Effector memory CD8-positive, alpha-beta T cell (primary cell): Measurements from ENCODE around the gene SENP6.
"Not testable (repeated sequence)": the region's sequence is repeated elsewhere in the genome, so short reads cannot be mapped to it uniquely, and the experiment has no call there.

Source experiments
- ATAC-seq: fragments of 150-1000 bp; cut with Tn5 transposase; replicated peaks from 2 replicates; pipeline ENCODE4 v1.10.0; 2021; ENCODE audit warnings: mild to moderate bottlenecking, moderate library complexity
- DNase-seq, 3 experiments: peaks; one replicate each; pipeline ENCODE4 v3.0.0; 2021
- H3K27ac Mint-ChIP-seq, 2 donors: one replicate each; pipeline ENCODE4 v1.8.0; 2022; ENCODE audit warnings: mild to moderate bottlenecking in 2 of 2, mixed read lengths in 2 of 2, moderate library complexity in 2 of 2
- H3K27me3 Mint-ChIP-seq, 2 donors: one replicate each; pipeline ENCODE4 v1.8.0; 2022; ENCODE audit warnings: mixed read lengths in 2 of 2
- H3K36me3 Mint-ChIP-seq: one replicate; pipeline ENCODE4 v1.8.0; 2022; ENCODE audit warnings: mild to moderate bottlenecking, moderate library complexity, mixed read lengths; ENCODE audit not compliant: insufficient read depth
- H3K4me1 Mint-ChIP-seq, 2 donors: one replicate each; pipeline ENCODE4 v1.8.0; 2022; ENCODE audit warnings: low read depth in 2 of 2, mixed read lengths in 2 of 2
- H3K4me3 Mint-ChIP-seq, 2 donors: one replicate each; pipeline ENCODE4 v1.8.0; 2022; ENCODE audit warnings: mild to moderate bottlenecking in 2 of 2, mixed read lengths in 2 of 2, moderate library complexity in 2 of 2
- H3K9me3 Mint-ChIP-seq, 2 donors: one replicate each; pipeline ENCODE4 v1.8.0; 2022; ENCODE audit warnings: mixed read lengths in 2 of 2

SENP6 gene

DNA sequence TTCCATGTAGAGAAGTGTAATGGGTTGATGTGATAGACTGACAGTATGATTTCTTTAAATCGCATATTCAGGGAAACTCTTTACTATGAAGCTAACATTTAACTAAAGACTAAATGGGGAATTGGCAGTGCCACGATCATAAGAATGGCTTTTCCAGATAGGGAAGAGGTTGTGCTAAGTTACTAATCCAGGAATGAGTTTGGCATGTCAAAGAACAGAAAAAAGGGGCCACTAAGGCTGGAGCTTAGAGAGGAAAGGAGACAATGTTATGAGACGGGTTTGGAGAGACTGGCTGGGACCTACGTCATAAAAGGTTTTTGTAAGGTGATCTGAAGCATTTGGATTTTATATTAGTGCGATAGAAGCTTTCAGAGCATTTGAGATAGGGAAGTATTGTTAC is 40.6 kb downstream of the SENP6 start:
- Mint-ChIP-seq H3K4me1 (peaks cover 4 to 18% of the 10 kb centered on the region in 2 donors), H3K9me3 (no peaks in the 10 kb centered on the region), H3K27me3 (no peaks in the 10 kb centered on the region), H3K4me3 (no peak overlapping the region), H3K36me3 (peaks cover 35% of the 10 kb centered on the region), H3K27ac (peak overlapping the region in 1 of 2 donors; percentile 12)
- ATAC-seq, result no peak
- DNase-seq, result no peak

- H3K9me3 Mint-ChIP-seq, result no peaks in the 10 kb centered on the region
- peak overlapping the region in 1 of 2 donors; percentile 12 for H3K27ac Mint-ChIP-seq
- no peaks in the 10 kb centered on the region for H3K27me3 Mint-ChIP-seq
- ATAC-seq (no peak), DNase-seq (no peak)
- H3K4me3 Mint-ChIP-seq, result no peak overlapping the region
- H3K36me3 Mint-ChIP-seq, result peaks cover 29% of the 10 kb centered on the region
- H3K4me1 Mint-ChIP-seq, result peaks cover 4 to 18% of the 10 kb centered on the region in 2 donors
Observed at GRCh38 chr6:75643173-75643572, 41.5 kb downstream of the SENP6 start.

- DNase-seq, result no peak
- H3K27ac Mint-ChIP-seq, result peak overlapping the region; percentile 3 to 7
- H3K4me1 Mint-ChIP-seq, result peaks cover 2 to 5% of the 10 kb centered on the region in 2 donors
- peaks cover 51% of the 10 kb centered on the region for H3K36me3 Mint-ChIP-seq
- H3K9me3 Mint-ChIP-seq, result no peaks in the 10 kb centered on the region
- H3K27me3 Mint-ChIP-seq, result no peaks in the 10 kb centered on the region
- ATAC-seq, result no peak
- H3K4me3 Mint-ChIP-seq, result no peak overlapping the region
Observed at GRCh38 chr6:75656479-75656878, 54.8 kb downstream of the SENP6 start.

- Mint-ChIP-seq H3K27me3 (no peaks in the 10 kb centered on the region), H3K36me3 (peaks cover 51% of the 10 kb centered on the region), H3K9me3 (no peaks in the 10 kb centered on the region), H3K27ac (peak overlapping the region; percentile 3 to 7), H3K4me3 (no peak overlapping the region), H3K4me1 (peaks cover 2 to 5% of the 10 kb centered on the region in 2 donors)
- DNase-seq (no peak), ATAC-seq (no peak)
Observed at GRCh38 chr6:75657327-75657726, 55.6 kb downstream of the SENP6 start.

DNA sequence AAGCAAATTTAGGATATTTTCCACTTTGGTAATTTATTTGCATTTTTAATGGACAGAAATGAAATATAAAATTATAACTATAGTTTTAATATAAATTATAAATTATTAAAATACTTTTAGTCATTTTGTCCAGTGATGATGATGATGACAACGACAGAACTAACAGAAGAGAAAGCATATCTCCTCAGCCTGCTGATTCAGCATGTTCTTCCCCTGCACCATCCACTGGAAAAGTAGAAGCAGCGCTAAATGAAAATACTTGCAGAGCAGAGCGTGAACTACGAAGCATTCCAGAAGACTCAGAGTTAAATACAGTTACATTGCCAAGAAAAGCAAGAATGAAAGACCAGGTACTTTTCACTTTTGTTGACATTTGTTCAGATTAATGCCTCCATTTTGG is 64.9 kb downstream of the SENP6 start:
- peaks cover 79% of the 10 kb centered on the region for H3K36me3 Mint-ChIP-seq

GRCh38 chr6:75673884-75674283 is 72.2 kb downstream of the SENP6 start:
- ATAC-seq (no peak), DNase-seq (no peak)
- Mint-ChIP-seq H3K27ac (no peak overlapping the region), H3K36me3 (peaks cover 74% of the 10 kb centered on the region), H3K4me1 (no peaks in the 10 kb centered on the region), H3K4me3 (no peak overlapping the region), H3K9me3 (no peaks in the 10 kb centered on the region), H3K27me3 (no peaks in the 10 kb centered on the region)

More for the DNA sequence above, 64.9 kb downstream of the SENP6 start:
- H3K4me1 Mint-ChIP-seq, result peaks cover 0 to 5% of the 10 kb centered on the region in 2 donors
- DNase-seq (no peak), ATAC-seq (no peak)
- no peak overlapping the region for H3K27ac Mint-ChIP-seq
- no peaks in the 10 kb centered on the region for H3K27me3 Mint-ChIP-seq
- H3K9me3 Mint-ChIP-seq, result no peaks in the 10 kb centered on the region
- no peak overlapping the region for H3K4me3 Mint-ChIP-seq

DNA sequence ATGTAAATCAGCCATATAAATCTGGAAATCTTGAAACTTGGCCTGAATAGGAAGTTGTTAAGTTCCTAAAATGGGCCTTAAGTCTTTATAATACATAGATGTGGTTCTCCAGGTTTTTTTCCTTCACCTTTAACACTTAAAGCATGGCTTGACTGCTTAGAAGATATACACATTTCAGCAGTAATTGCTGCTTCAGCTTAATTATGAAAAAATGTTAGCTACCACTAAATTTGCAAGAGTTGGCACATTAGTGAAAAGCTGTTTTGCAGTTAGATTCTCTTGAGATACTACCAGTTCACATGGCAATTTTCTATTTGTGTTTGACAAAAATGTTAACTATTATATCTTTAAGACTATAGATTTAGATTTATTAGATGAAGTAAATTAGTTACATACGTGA is 74.7 kb downstream of the SENP6 start:
- Mint-ChIP-seq H3K9me3 (no peaks in the 10 kb centered on the region), H3K27me3 (no peaks in the 10 kb centered on the region), H3K4me1 (no peaks in the 10 kb centered on the region), H3K27ac (no peak overlapping the region), H3K36me3 (peaks cover 72% of the 10 kb centered on the region), H3K4me3 (no peak overlapping the region)
- ATAC-seq, result no peak
- DNase-seq, result no peak

DNA sequence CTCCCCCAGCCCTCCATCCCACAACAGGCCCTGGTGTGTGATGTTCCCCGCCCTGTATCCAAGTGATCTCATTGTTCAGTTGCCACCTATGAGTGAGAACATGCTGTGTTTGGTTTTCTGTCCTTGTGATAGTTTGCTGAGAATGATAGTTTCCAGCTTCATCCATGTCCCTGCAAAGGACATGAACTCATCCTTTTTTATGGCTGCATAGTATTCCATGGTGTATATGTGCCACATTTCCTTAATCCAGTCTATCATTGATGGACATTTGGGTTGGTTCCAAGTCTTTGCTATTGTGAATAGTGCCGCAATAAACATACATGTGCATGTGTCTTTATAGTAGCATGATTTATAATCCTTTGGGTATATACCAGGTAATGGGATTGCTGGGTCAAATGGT is 80.9 kb downstream of the SENP6 start:
- Mint-ChIP-seq H3K4me1 (peaks cover 14 to 27% of the 10 kb centered on the region in 2 donors), H3K36me3 (peaks cover 44% of the 10 kb centered on the region)
- H3K9me3 Mint-ChIP-seq, DNase-seq, H3K27ac Mint-ChIP-seq, H3K27me3 Mint-ChIP-seq, H3K4me3 Mint-ChIP-seq, ATAC-seq: not testable (repeated sequence)

DNA sequence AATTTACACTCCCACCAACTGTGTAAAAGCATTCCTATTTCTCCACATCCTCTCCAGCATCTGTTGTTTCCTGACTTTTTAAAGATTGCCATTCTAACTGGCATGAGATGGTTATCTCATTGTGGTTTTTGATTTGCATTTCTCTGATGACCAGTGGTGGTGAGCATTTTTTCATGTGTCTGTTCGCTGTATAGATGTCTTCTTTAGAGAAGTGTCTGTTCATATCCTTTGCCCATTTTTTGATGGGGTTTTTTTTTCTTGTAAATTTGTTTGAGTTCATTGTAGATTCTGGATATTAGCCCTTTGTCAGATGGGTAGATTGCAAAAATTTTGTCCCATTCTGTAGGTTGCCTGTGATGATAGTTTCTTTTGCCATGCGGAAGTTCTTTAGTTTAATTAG is 81.3 kb downstream of the SENP6 start:
- DNase-seq, ATAC-seq, H3K27ac Mint-ChIP-seq, H3K9me3 Mint-ChIP-seq, H3K27me3 Mint-ChIP-seq, H3K4me3 Mint-ChIP-seq: not testable (repeated sequence)
- H3K4me1 Mint-ChIP-seq, result peaks cover 16 to 28% of the 10 kb centered on the region in 2 donors
- H3K36me3 Mint-ChIP-seq, result peaks cover 40% of the 10 kb centered on the region

- Mint-ChIP-seq H3K36me3 (peaks cover 15% of the 10 kb centered on the region), H3K4me1 (peaks cover 16 to 28% of the 10 kb centered on the region in 2 donors), H3K27ac (peak overlapping the region in 1 of 2 donors; percentile 73)
- DNase-seq, ATAC-seq, H3K27me3 Mint-ChIP-seq, H3K4me3 Mint-ChIP-seq, H3K9me3 Mint-ChIP-seq: not testable (repeated sequence)
Observed at GRCh38 chr6:75687535-75687934, 85.9 kb downstream of the SENP6 start.

DNA sequence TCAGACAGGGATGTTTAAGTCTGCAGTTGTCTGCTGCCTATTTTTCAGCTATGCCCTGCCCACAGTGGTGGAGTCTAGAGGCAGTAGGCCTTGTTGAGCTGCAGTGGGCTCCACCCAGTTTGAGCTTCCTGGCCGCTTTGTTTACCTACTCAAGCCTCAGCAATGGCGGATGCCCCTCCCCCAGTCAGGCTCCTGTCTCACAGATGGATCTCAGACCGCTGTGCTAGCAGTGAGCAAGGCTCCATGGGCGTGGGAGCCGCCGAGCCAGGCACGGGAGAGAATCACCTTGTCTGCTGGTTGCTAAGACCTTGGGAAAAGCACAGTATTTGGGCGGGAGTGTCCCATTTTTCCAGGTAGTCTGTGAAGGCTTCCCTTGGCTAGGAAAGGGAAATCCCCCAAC is 86.3 kb downstream of the SENP6 start:
- H3K27me3 Mint-ChIP-seq, DNase-seq, ATAC-seq, H3K9me3 Mint-ChIP-seq, H3K4me3 Mint-ChIP-seq: not testable (repeated sequence)
- peaks cover 11% of the 10 kb centered on the region for H3K36me3 Mint-ChIP-seq
- peaks cover 16 to 28% of the 10 kb centered on the region in 2 donors for H3K4me1 Mint-ChIP-seq
- peak overlapping the region in 1 of 2 donors; percentile 73 for H3K27ac Mint-ChIP-seq

DNA sequence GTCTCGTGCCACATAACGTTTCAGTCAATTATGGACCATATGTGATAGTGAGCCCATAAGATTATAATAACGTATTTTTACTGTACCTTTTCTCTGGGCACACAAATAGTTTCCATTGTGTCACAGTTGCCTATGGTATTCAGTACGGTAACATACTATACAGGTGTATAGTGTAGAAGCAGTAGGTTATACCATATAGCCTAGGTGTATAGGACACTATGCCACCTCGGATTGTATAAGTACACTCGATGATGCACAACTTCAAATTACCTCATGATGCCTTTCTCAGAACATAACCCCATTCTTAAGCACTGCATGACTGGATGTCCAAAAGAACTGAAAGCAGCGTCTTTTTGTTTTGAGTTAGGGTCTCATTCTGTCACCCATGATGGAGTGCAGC is 87.9 kb downstream of the SENP6 start:
- H3K36me3 Mint-ChIP-seq, result peaks cover 13% of the 10 kb centered on the region
- peaks cover 9 to 23% of the 10 kb centered on the region in 2 donors for H3K4me1 Mint-ChIP-seq
- ATAC-seq, result no peak
- no peak for DNase-seq
- no peak overlapping the region for H3K4me3 Mint-ChIP-seq
- H3K27me3 Mint-ChIP-seq, result no peaks in the 10 kb centered on the region
- no peaks in the 10 kb centered on the region for H3K9me3 Mint-ChIP-seq
- no peak overlapping the region for H3K27ac Mint-ChIP-seq

DNA sequence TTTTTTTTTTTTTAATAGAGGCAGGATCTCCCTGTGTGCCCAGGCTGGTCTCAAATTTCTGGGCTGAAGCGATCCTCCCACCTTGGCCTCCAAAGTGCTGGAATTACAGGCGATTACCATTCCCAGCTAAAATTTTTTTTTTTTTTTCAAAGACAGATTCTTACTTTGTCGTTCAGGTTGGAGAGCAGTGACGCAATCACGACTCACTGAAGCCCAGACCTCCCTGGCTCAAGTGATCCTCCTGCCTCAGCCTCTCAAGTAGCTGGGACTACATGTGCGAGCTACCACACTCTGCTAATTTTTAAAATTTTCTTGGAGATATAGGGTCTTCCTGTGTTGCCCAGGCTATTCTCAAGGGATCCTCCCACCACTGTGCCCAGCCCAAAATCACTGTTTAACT is 89.3 kb downstream of the SENP6 start:
- Mint-ChIP-seq H3K4me3 (no peak overlapping the region), H3K36me3 (peaks cover 20% of the 10 kb centered on the region), H3K27me3 (no peaks in the 10 kb centered on the region), H3K27ac (peak overlapping the region in 1 of 2 donors; percentile 13), H3K4me1 (peaks cover 3 to 14% of the 10 kb centered on the region in 2 donors), H3K9me3 (no peaks in the 10 kb centered on the region)
- DNase-seq (no peak), ATAC-seq (no peak)

- Mint-ChIP-seq H3K9me3 (no peaks in the 10 kb centered on the region), H3K36me3 (peaks cover 33% of the 10 kb centered on the region), H3K4me1 (no peaks in the 10 kb centered on the region), H3K27ac (no peak overlapping the region), H3K4me3 (no peak overlapping the region), H3K27me3 (no peaks in the 10 kb centered on the region)
- DNase-seq, result no peak
- ATAC-seq, result no peak
Observed at GRCh38 chr6:75693534-75693933, 91.9 kb downstream of the SENP6 start.

DNA sequence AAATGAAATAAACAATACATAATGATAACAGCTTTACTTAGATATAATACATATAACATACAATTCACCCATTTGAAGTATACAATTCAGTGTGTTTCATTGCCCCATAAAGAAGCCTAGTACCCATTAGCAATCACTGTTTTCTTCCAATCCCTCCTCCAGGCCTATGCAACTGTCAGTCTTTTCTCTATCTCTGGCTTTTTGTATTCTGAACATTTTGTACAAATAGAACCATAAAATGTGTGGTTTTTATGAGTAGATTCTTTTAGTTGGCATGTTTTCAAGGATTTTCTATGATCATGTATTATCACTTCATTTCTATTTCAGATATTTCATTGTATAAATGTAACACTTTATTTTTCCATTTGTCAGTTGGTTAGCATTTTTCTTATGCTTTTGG is 92.7 kb downstream of the SENP6 start:
- no peaks in the 10 kb centered on the region for H3K9me3 Mint-ChIP-seq
- ATAC-seq (no peak), DNase-seq (no peak)
- no peaks in the 10 kb centered on the region for H3K27me3 Mint-ChIP-seq
- peak overlapping the region; percentile 4 to 22 for H3K27ac Mint-ChIP-seq
- no peak overlapping the region for H3K4me3 Mint-ChIP-seq
- H3K36me3 Mint-ChIP-seq, result peaks cover 39% of the 10 kb centered on the region
- no peaks in the 10 kb centered on the region for H3K4me1 Mint-ChIP-seq
